ENCODE results near the gene RB1.

RB1 gene

GRCh38 chr13:48528720-48529119 lies 225.2 kb downstream of the RB1 start:
- DNase-seq: no peak

GRCh38 chr13:48530833-48531232 lies 227.3 kb downstream of the RB1 start:
- DNase-seq: no peak

Measured in anterior cingulate cortex (tissue), 58 donors.